Stimulated activated CD4-positive, alpha-beta T cell treated with anti-CD3 and anti-CD28 coated beads, Interleukin-15, amount 100 ng/mL, for 24 hours (primary cell): ENCODE data around the gene MICOS13.

Source experiments
- DNase-seq: peaks from one replicate; pipeline ENCODE4 v3.0.0-alpha.2; 2020

MICOS13 gene

DNA sequence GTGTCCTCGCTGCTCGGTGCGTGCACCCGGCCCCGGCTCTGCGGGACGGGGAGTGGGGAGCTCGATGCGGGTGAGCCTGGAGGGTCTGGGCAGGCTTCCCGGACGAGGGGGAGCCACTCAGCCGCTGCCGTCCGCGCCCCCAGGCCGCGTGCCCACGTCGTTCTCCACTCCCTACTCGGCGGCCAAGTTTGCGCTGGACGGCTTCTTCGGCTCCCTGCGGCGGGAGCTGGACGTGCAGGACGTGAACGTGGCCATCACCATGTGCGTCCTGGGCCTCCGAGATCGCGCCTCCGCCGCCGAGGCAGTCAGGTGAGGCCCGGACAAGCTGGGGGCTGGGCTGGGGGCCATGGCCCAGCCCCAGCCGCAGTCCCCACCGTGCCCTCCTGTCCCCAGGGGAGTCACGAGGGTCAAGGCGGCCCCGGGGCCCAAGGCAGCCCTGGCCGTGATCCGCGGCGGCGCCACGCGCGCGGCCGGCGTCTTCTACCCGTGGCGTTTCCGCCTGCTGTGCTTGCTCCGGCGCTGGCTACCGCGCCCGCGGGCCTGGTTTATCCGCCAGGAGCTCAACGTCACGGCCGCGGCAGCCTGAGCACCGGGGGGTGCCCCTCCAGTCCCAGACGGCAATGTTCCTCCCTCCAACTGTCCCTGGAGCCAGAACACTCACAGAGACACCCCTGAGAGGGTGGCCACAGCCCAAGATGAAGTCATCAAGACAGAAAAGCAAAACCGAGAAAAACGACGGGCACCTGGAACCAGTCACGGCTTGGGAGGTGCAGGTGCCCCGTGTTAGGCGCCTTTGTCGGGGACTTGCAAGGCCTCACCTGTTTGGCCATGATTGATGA is 7.3 kb upstream of the MICOS13 start:
- DNase-seq, result no peak

DNA sequence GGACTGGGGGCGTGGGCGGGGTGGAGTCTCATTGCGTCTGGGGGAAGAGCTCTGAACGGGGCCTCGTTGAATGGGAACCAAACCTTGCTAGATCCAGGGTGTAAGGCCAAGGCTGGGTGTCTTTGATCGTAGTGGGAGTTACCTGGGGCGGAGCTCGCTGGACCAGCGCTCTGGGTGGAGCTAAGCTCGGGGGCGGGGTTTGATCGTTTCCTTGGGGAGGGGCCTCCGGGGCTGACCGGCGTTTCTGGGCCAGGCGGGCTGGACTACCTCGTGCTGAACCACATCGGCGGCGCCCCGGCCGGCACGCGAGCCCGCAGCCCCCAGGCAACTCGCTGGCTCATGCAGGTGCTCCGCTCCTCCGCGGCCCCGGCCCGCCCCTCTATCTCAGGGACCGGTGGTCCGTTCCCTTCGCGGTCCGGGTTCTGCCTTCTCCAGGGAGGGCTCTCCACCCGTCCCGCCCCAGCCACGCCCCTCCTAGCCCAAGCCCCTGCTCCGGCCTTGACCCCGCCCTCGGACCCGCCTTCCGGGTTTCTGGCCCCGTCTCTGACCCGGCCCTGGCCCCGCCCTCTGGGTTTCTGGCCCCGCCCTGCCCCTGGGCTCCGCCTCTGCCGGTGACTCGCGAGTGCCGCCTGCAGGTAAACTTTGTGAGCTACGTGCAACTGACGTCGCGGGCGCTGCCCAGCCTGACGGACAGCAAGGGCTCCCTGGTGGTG is 6.5 kb upstream of the MICOS13 start:
- DNase-seq, result peak; percentile 100

DNA sequence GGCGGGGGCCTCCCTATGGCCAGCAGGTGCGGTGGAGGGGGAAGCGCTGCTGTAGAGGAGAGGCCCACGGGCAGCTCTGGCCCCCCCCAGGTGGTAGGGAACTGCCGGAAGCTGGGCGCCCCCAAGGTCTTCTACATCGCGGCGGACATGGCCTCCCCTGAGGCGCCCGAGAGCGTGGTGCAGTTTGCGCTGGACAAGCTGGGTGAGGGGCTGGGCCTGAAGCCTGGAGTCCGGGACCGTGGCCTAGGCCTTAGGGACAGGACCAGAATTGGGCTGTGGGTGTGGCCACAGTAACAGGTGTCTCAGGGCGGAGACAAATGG is 6.0 kb upstream of the MICOS13 start:
- no peak for DNase-seq

DNA sequence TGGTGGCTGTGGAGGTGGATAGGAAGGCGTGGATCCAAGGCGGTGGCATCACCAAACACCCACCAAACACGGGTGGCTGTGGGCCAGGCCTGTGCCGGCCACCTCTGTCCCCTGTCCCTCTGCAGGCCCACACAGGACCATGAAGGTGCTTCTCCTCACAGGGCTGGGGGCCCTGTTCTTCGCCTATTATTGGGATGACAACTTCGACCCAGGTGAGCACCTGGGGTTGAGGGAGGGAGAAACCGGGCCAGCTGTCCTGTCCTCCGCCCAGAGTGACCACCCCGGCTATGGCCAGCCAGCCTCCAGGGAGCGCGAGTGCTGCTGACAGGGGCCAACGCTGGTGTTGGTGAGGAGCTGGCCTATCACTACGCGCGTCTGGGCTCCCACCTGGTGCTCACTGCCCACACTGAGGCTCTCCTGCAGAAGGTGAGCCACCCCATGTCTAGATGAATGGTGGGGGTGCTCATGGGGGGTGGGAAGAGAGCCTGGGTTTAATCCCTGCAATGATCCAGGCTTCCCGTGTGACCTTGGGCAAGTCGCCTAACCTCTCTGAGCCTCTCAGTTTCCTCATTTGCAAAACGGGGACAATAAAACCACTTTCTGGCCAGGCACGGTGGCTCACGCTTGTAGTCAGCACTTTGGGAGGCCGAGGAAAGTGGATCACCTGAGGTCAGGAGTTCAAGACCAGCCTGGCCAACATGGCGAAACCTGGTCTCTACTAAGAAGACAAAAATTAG is 4.5 kb upstream of the MICOS13 start:
- no peak for DNase-seq

DNA sequence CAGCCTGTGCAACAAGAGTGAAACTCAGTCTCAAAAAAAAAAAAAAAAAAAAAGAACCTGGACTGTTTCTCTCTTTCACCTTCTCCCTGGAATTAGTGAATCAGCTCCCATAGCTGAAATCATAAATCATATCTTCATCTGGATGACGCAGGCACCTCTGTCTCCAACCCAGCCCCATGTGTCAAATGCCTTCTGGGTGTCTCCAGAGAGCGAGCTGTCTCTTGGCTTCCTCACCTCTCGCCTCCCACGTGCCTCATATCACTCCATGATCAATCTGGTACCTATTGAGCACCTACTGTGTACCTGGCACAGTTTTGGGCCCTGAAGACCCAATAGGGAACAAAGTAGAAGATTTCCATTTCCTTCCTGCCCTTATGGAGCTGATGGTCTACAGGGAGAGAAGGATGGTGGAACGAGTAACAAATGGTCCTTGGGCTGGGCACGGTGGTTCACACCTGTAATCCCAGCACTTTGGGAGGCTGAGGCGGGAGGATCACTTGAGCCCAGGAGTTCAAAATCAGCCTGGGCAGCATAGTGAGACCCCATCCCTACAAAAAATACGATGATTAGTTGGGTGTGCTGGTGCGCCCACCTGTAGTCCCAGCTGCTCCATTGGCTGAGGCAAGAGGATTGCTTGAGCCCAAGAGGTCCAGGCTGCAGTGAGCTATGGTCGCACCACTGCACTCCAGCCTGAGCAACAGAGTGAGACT is 3.0 kb upstream of the MICOS13 start:
- DNase-seq, result no peak

DNA sequence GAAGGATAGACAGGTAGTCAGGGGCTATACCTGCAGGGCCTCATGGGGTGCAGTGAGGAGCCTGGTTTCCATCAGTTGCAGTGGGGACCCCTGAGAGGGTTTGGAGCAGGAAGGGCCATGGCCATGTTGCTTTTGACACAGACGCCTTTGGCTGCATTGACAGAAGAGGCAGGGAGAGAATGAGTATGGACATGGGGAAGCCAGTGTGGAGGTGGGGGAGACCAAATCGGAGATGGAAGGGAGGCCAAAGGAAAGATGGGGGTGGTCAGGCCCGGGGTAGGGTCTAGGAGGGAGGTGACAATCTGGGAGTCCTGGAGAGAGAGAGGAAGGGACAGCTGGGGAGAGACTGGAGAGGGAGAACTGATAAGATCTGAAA is 1.8 kb upstream of the MICOS13 start:
- no peak for DNase-seq

DNA sequence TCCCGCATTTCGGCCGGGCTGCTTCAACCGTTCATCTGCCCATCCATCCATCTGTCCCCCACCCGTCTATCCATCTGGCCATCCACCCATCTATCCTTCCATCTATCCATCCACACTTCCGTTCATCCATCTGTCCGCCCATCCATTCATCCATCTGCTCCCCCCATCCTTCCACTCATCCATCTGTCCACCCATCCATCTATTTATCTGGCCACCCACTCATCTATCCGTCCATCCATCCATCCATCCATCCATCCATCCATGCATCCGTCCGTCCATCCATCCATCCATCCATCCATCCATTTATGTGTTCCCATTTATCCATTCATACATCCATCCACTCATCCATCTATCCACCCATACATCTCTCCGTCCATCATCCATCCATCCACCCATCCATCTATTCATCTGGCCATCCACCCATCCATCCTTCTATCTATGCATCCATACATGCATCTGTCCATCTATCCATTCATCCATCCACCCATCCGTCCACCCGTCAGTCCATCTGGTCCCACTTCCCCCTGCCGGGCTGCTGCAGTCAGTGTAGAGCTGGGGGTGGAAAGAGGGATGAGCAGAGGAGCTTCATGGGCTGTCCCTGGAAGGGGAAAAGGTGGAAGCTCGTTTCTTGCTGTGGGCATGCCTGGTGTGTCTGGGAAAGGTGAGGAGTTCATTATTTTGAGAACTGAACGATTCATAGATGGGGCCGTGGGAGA is 1.2 kb upstream of the MICOS13 start:
- no peak for DNase-seq

DNA sequence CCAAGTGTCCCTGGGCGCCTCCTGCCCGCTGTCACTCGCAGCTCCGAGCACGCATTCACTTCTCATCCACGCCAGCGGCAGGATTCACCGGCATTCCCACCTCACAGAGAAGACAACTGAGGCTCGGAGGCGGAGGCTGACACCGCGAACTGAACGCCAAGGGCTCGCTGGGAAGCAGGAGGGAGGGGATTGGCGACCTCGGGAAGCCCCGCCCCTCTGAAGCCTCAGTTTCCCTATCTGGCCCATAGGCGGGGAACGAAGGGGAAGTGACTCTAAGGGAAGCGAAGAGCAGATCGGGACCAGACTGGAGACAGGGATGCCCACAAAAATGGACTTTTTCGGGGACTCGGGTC is 256 bp downstream of the MICOS13 start:
- DNase-seq, result no peak

DNA sequence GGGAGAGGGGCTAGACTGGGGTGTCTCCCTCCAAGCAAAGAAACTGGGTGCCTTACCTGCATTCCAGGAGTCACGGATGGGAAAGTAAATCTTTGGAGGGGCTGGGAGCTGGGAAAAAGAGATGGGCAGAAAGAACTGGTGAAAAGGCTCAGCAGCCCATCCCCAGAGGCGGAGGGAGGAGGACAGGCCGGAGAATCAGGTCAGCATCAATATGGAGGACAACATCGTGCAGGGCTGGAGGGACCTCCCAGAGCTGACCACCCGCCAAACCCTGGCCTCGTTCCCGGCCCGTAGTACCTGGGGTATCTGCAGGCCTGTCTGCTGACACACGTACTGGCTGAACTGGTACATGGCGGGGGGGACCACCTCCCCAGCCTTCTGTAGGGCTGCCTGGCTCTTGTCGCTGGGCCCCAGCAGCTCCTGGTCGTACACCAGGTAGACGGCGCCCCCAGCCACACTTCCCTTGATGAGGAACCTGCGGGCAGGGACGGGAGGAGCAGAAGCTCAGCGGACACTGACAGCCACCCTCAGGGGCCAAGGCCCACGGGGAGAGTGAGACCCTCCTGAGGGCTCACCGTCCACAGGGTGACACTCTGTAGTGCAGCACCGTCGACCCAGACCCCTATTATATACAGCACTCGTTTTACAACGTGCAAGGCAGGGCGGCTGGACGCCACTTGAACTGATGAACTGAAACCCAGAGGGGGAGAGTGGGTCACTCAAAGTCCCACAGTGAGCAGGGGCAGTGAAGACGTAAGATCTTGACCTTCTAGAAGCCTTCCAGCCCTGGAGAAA is 830 bp downstream of the MICOS13 start:
- no peak for DNase-seq

DNA sequence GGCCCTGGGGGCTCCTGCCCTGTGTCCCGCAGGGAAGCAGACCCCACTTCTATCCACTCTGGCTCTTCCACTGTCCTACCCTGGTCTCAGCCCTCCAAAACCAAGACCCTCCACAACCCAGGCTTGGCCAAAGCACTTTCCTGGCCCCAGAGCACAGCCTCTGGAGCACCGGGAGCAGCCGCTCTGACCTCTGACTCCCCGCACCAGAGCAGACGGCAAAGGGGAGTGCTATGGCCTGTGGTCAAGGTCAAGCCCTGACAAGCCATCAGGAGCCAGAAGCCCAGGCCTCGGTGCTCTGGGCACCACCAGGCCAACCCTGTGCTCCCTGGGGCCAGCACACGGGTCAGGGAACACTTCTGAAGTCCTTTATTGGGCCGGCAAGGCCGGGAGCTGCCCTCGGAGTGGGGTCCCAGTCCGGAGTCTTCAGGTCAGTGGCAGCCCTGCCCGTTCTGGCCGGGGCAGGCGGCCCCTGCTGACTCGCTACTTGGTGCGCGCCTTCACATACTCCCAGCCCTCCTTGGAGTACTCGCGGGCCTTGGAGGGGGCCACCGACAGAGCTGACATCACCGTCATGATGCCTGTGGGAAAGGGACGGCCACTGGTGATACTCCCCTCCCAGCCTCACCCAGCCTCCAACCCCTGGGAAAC is 2.1 kb downstream of the MICOS13 start:
- no peak for DNase-seq

DNA sequence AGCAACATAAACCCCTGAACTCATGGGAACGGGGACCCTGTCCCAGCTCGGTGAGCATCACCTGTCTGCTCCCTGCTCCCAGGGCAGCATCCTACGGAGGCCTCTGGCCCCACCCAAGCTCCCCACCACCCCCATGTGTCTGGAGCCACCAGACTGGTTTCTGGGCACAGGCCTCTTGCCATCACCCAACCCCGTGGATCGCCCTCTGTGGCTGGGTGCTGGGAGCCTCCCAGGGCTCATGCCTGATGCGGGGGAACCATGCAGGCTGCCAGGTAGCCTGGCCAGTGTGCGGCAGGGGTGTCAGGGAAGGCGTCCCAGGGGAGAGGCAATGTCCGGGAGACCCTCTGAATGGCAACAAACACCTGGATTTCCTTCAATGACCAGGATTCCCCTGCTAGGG is 2.7 kb downstream of the MICOS13 start:
- no peak for DNase-seq

DNA sequence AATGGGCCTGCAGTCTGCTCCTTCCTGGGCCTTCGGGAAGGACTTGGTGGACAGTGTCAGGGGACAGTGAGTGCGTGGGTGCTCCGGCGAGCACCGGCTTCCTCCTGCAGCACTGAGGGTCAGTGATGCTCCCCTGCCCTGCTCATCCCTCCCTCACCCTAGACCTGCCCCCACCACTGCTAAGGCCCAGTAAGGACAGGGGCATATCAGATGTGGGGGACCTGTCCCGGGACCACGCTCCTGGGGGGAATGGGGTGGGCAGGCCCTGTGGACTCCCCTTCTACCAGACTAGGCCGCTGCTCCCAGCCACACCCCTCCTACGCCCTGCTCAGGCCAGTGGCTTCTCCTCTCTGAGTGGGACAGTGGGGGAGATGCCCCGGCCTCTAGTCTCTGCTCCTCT is 3.2 kb downstream of the MICOS13 start:
- no peak for DNase-seq

DNA sequence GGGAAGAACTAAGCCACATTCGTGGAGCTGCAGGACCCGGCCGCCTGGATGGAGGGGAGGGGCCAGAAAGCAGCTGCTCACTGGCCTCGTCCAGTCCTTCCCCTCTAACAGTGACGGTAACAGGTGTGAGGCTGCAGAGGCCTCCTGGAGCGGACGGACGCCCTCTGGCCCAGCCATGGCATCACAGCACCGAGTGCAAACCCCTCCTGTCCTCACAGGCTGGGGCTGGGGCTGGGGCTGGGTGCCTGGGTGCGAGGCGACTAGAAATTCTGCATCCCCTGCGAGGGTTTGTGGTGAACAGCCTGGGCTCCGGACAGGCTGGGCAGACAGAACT is 3.6 kb downstream of the MICOS13 start:
- no peak for DNase-seq

DNA sequence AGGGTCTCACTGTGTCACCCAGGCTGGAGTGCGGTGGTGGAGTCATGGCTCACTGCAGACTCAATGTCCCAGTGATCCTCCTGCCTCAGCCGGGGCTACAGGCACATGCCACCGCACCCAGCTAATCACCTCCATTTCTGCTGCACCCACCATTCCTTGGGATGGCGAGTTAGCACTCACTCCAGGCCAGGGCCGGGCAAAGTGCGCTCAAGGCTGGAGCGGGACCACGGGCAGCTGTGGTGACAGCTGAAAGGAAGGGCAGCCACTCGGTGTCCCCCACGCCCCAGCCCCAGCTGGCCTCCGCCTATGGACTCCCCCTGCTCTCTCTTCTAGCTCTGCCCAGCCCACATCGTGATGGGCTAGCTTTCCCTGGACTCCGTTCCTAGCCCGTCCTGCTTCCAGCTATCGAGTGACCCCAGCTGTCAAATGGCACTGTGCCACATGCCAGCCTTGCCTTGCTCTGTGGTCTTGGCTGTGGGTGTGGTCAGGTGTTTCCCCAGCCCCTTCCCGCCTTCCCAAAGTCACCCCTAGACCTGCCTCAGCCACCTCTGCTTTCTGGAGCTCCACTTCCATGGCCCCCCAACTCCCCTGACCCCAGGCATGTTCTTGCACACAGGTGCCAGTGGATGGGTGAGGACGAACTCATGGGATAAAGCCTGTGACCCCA is 4.1 kb downstream of the MICOS13 start:
- no peak for DNase-seq

DNA sequence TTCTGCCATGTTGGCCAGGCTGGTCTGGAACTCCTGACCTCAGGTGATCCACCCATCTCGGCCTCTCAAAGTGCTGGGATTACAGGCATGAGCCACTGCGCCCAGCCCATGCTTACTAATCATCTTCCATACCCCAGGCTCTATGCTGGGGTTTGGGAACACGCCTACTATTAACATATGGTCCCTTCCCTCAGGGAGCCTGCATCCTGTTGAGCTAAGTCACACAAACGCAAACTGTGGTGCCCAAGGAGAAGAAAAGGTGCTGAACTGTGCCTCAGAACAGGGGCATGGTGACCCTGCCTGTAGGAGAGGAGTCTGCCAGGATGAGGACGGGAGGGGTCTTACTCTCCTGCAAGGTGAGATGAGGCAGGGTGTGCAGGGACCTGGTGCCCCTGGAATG is 5.6 kb downstream of the MICOS13 start:
- DNase-seq, result no peak

DNA sequence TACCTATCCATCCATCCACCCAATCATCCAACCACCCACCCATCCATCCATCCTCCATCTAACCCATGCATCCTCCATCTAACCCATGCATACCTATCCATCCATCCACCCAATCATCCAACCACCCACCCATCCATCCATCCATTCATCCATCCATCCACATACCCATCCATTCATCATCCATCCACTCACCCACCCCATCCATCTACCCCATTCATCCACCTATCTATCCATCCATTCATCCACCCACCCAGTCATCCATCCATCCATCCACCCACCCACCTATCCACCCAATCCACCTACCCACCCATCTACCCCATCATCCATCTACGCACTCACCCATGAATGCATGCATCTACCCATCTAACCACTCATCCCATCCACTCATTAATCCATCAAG is 6.6 kb downstream of the MICOS13 start:
- no peak for DNase-seq

DNA sequence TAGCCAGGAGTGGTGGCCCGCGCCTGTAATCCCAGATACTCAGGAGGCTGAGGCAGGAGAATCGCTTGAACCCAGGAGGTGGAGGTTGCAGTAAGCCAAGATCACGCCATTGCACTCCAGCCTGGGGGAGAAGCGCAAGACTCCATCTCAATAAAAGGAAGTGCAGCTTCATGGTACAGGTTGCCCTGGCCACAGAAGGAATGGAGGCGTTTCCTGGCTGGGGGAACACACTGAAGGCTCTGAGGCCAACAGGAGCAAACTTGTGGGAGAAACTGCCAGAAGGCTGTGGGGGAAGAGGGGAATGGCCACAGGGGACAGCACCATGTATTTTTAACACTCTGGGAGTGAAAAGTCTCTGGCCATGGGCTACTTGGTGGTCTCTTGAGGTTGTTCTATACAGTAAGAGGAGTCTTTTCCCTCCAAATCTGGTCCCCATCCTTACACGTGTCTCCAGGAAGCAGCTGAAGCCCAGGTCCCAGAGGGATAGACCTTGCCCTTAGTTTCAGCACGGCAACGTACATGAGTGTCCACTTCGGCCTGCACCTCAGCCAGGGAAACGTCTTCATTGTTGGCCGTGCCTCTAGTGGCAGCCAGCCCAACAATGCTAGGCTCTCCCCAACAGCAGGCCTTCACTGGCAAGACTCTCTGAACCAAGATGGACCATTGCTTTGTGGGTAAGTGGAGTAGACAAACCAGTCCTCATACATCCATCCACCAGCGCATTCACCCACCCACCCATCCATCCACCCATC is 7.4 kb downstream of the MICOS13 start:
- no peak for DNase-seq

DNA sequence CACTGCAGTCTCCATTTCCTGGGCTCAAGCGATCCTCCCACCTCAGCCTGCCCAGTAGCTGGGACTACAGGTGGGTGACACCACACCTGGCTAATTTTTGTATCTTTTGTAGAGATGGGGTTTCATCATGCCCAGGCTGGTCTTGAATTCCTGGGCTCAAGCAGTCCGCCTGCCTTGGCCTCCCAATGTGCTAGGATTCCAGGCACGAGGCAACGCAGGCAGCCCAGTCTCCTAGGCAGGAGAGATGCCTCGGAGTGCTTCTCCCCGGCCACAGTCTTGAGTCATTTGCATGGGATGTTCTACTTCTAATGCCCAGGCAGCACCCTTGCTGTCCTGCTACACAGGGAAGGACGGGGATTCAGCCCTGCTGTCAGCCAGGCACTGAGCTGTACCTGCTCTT is 8.7 kb downstream of the MICOS13 start:
- no peak for DNase-seq

DNA sequence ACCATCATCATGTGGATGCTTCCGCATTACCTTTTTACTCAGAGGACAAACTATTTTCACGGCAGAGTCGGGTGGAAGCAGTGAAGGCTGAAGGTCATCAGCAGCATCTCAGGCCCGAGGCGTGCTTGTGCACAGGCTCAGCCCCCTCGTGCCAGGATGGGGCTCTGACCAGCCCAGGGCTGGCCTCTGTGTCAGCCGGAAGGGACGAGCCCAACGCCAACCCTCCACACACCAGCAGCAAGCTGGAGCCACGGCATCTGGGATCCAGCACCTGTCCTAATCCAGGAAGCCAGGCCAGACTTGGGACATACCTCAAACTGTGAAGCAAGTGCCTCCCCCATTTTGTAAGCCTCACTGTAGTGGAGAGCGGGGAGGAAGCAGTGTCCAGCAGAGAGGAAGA is 11.1 kb downstream of the MICOS13 start:
- DNase-seq, result no peak

DNA sequence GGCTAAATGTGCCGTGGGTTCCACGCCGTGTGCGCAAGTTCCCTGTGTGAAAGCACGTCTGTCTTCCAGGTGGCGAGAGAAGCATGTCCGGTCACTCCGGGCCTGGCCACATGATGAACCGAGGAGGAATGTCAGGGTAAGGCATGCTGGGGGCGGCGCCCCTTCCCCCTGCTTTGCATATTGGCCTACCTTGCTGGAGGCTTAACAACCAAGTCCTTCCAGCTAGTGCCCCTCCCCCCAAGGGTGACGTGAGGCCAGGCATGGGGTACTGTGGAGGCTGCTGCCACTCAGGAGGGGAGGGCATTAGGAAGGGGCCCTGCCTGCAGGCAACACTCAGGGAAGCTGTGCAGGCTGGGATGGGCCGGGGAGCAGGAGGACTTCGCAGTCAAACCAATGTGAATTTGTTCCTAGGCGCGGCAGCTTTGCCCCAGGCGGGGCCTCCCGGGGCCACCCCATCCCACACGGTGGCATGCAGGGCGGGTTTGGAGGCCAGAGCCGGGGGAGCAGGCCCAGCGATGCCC is 12.5 kb downstream of the MICOS13 start:
- no peak for DNase-seq
